Activated CD8-positive, alpha-beta memory T cell treated with anti-CD3 and anti-CD28 coated beads, Interleukin-2, amount 50 U/mL, for 24 hours (primary cell): Measurements from ENCODE around the gene SMS.
"Not testable (repeated sequence)": the region's sequence is repeated elsewhere in the genome, so short reads cannot be mapped to it uniquely, and the experiment has no call there.

Experiments used
- DNase-seq: peaks from one replicate; pipeline ENCODE4 v3.0.0-alpha.2; 2020; ENCODE audit errors: extremely low read depth

The SMS gene

DNA sequence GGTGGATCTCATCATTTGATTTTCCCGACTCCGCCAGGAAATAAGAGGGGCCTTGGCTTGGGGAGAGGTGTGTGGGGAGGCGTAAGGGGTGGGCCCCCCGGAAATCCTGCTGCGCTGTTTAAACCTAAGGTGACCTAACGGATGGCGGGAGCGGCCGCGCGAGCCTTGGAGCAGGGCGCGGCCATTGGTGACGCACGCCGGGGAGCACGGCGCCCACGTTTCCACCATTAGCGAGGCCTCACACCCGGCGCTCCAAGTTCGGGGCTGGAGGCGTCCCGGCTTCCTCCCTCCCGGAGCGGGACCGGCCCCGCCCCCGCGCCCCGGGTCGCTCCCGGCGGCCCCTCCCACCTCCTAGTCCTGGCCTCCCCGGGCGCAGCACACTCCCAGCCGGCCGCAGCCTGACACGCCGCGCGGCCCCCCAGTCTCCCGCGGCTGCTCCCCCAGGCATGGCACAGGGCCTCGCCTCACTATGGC is at the start of gene SMS:
TSS of gene SMS (plus strand) at position 354 of the 474 bp plus-strand sequence. CDS start at position 470, 116 bp downstream.
- no peak for DNase-seq

DNA sequence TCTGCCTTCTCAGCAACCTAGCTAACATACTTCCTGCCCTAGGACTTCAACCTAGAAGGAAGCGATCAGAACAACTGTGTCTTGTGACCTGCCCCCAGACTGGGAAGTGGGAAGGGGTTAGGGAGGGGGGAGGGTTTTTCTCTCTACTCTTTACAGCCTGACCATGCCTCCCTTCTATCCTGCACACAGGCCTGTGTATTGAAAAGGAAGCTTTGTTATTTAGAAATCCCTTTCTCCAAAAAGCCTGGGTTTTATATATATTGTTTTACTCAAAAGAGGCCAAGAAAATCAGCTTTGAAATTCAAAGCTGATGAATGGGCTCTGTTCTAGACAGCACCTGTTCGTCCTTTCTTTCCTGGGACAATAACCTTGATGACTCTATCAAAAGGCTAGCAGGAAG is 35.2 kb upstream of the SMS start:
- DNase-seq = no peak

DNA sequence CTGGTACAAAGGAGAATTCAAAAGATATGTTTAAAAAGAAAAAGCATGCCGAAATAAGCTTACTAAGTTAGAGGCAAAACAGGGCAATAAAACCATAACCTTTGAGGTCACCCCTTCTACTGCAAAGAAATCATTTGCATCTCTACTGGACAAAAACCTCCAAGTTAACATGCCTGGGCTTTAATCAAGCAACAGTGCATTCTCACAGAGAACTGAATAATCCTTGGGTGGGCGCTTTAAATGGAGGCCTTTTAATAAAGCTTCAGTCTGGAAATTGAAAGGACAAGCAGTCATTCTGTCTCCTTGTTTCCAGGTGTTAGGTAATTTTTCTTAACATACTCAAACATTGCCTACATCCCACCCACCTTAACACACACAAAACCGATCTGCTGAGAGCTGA is 34.6 kb upstream of the SMS start:
- no peak for DNase-seq

DNA sequence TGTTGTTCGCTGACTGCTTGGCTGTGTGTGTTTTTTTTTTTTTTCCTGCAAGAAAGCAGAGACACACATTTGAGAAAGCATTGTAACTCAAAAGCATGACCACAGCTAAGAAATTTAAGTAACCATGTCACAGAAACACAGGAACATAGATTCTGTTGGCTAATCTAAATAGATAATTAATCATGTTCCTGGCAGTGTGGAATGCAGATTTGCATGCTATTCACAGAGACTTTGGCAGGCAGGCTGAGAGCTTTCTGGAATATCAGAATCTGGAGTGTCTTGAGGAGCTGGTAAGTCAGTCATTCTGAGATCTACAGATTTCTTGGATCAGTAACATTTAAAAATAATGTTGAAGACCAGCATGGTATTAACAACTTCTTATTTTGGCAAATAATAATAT is 33.2 kb upstream of the SMS start:
- DNase-seq = no peak

DNA sequence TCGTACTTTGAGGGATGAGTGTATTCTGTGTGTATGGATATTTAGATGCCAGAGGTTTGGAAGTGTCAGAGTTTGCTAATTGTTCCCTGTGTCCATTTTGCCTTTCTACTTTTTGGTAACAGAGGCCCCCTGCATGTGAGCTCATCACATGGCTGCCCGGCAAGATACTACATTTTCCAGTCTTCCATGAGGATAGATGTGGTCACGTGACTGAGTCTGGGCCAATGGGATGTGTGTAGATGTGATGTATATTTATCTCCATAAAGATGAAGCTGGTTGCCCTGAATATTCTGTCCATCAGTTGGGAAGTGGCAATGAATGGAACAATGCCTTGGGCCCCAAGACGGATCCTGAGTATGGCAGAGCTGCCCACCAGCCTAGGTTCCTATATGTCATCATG is 29.0 kb upstream of the SMS start:
- DNase-seq = no peak

DNA sequence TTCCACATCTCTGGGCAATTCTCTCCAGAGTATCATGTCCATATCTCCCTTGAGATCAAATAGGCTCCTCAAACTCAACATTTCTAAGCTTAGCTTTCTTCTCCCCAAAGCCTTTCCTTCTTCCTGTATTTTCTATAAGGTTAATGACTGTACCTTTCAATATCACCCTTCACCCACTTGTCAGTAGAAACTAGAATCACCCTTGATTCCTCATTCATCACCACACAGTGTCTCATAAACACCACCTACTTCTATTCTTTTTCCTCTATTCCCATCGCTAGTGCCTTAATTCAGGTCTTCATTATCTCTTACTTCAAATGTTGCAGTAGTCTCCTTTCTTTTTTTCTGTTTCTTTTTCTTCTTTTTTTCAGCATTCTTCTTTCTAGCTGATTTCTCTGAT is 28.3 kb upstream of the SMS start:
- no peak for DNase-seq

DNA sequence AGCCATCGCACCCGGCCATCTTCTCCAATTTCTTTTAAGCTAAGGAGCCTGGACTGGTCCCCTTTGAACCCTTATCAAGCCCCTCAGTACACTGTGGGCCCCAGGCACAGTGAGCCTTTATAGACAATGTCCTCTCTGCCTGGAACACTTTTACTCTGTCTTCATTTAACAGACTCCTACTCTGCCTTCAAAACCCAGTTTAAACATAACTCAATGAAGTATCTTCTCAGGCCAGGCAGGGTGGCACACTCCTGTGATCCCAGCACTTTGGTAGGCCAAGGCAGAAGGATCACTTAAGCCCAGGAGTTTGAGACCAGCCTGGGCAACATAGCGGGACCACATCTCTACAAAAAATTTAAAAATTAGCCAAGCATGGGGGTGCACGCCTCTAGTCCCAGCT is 27.5 kb upstream of the SMS start:
- no peak for DNase-seq

DNA sequence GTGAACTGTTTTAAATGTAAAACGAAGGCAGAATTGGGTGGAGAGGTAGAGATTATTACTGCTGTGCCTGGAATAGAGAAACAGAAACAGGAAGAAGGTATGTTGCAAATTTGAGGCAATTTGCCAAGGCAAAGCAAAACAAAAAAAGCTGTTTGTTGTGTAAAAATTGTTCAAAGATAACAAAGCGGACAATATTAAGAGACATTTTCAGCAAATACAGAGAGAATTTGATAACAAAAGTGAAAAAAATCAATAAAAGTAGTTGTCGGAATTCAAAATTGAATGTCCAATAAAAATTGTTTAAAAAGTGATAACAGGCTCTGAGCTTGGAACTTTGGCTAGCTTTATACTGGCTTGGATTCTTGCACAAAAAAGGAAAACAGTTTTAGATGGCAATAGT is 14.4 kb upstream of the SMS start:
- DNase-seq = no peak

DNA sequence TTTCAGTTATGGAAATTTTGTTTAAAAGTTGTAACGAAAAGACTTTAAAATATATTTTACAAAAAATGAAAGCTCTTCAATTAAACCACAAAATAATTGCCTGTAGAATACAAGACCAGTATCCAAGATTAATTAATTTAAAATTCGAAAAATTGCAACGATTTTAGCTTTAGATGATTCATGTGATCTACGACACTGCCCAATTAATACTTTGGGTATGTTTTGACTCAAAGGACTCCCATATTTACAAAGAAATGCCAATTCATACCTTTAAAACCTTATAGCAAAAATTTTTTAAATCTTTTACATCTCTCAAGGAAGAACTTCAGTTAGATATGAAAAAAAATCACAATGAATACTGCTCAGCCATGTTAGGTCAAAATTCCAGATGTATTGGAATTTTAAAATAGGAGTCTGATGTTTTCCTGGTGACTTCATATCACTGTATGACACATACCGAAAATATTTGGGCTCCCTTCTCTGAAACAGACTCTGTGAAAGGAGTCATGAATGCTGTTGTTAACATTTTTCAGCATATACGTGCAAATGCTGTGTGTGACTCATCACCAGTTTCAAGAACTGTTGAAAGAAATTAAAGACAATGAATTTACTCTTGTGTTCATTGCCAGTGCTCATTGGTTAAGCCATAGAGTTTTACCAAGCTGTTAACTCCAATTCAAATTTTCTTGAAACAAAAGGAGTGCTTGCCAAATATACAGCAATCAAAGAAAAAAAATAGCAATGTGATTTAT is 13.8 kb upstream of the SMS start:
- DNase-seq = no peak

DNA sequence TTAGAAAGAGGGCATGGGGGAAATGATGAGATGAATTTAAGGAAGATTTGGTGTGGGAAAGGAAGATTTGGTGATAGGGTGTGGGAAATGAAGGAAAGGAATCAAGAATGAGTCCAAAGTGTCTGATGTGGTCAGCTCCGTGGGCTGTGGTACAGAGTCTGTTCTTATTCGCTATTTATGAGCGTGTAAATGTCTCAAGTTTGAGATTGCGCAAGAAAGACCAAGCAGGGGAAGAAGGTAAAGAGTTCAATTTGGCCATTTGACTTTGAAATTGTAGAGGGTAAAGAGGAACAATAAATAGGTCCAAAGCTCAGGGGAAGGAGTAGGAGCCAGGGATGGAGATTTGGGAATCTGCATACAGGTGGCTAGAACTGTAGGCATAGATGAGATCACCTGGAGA is 11.3 kb upstream of the SMS start:
- DNase-seq = no peak

DNA sequence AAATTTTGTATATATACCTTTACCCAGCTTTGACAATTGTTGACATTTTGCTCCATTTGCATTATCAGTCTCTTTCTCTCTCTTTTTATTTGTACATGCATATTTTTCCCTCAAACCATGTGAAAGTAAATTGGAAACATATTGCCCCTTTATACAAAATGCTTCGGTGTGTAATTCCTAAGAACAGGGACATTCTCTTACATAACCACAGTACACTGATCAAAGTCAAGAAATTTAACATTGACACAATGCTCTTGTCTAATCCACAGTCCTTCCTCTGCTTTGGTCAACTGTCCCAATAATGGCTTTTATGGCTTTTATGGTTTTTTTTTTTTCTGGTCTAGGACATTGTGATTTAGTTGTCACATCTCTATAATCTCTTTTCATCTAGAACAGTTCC is 9.5 kb upstream of the SMS start:
- DNase-seq = no peak

DNA sequence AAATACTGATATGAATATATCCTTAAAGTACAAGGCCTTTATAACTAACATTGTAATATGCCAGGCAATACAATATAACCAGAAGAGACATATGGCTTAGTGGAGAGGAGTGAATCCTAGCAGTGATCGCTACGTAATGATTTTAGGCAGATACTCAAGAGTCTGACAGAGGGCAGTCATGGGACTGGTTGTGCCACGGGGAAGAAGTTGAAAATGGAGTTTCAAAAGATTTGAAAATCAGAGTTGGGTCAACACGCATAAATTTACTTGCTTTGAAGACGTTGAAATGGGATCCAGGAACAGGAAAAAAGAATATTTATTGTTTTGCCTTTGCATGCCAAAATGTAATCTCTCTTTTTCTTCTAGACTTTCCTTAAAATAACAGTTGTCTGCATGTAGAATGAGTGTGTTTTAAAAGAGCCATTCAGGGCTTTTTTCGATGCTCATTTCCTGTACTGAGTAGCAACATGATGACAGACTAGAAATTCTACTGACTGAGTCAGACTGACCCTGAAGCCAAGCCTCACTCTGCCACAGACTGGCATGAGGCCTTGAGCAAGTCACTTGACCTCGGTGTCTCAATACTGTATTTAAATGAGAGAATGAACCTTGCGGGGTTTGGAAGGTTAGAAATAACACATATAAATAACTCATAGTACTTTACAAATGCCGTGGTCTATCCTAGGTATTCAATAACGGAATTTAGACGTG is 8.1 kb upstream of the SMS start:
- no peak for DNase-seq

DNA sequence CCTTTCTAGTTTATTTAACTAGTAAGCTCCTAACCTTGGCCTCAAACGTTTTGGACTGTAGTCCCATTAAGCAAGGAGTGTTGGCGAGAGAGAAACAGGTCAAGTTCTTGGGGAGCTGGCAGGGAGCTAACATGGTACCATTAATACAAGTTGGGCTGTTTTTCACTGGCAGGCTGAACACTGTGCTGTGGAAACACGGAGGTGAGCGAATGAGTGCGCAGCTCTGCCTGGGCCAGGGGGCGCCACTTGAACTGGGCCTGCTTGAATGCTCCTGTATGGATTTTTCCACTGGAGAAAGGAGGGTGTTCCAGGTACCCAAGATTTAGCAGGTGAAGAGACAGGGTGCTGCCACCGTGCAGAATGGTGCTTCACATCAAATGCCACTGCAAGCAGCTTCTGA is 7.4 kb upstream of the SMS start:
- DNase-seq = no peak

DNA sequence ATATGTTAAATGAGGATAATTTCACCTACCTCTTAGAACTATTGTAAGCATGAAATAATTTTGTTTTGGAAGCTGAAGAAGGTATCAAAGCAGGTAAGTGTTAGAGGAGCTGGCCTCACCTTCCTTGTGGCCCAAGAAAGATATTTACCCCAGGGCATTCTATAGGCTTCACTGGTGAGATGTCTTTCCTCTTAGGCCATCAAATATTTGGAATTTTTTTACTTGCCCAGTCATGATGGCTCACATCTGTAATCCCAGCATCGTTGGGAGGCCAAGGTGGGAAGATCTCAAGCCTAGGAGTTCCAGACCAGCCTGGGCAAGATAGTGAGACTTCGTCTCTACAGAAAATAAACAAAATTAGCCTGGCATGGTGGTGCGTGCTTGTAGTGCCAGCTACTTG is 6.1 kb upstream of the SMS start:
- no peak for DNase-seq

DNA sequence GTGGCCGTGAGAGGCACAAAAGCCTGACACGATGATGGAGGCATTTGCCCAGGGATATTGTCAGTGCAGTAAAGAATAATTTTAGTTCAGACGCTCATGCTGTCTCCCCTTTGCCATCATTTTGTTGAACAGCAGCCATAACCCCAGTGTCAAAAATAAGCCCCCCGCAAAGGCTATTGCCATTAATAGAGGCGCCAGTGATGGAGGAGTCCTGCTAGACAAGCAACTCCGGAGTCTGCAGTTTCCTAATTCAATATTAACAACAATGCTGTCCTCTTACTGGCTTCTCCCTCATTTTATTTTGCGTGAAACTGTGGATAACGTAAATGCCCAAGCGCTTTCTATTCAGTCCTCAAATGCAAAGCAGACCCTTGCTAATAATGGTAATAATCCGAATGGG is 603 bp upstream of the SMS start:
- no peak for DNase-seq

DNA sequence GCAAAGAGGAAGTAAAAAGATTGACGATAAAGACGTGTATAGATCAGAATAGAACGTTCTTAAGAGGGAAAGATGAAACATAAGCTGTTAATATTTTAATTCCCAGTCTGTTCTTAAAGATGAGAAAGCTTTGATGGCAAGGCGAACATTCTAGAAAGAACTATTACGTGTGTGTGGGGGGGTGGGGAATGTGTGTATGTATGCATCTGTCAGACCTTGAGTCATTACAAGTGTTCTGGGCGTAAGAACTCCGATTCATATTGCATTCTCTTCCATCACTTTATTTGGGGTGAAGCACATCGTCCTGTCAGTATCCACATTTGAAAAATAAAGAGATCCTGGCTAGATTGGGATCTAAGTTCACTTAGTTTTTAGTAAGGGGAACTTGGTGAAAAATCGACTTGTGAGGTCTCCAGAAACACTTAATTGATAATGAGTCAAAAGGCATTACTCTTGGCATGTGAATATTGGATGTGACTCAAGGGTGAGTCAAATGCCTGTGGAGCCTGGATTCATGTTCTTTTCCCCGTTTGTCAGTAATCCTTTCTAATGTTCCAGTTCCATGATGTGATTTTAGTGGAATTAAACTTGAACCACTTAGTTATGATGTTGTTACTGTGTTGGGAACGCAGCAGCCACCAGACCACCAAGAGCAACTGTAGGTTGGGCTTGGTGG is 3.1 kb downstream of the SMS start:
- no peak for DNase-seq

DNA sequence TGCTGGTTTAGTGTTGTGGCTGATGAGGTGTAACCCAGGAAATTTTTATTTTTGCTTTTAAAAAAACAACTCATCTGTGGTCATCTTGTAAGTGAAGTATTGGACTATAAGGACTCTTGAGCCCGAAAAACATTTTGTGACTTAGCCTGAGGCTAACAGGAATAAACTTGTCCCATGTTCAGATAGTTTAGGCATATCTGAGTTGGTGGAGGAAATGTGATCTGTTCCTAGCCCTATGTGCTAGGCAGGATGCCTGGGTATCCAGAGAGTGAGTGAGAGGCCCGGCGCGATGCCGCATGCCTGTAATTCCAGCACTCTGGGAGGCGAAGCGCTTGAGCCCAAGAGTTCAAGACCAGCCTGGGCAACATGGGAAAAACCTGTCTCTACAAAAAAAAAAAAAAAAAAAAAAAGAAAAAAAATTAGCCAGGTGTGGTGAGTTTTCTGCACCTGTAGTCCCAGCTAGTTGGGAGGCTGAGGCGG is 3.7 kb downstream of the SMS start:
- DNase-seq = no peak

DNA sequence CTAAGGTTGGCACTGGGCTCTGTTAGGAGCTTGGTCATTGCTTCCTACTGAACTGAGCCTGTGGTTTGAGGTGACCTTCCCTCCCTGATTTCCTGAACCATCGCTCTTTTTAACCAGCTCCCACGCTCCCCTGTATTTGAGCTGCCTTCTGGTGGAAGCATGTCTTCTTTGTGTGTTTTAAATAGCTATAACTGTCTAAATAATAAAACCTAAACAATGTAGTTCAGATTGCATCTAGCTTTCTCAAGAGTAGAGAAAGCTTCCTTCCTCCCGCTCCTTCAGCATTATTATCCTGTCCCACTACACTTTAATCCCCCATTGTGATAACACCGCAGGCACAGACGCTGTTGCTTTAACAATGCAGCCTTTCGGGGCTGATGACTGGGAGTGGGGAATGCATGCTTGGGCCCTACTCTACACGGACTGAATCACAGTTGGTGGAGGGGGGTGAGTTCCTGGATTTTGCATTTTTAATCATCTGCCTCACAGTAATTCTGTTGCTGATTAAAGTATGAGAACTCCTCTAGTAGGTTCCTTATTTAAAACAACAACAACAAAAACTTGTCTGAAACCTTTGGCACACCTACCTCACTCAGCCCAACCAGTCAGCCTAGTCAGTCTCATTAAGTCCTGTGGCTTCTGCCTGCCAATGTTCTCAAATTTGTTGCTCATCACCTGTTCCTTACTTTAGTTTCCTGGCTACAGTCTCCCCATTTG is 6.6 kb downstream of the SMS start:
- DNase-seq = no peak

DNA sequence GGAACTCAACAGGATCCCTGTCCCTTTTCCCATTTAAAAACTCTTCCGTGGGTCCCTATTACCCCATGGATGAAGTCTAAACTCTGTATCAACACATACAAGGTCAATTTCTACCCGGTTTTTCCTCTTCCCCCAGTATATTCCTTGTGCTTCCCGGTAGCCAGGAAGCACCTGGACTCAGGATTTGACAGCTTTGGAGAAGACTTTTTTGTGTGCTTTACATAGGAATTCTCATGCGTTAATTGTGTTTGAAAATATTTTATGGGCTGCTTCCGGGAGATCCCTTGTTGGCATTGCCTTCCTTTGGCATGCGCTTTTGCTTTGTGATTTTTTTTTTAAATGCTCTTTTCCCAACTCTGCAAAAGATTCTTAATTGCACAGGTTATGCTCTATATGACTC is 7.2 kb downstream of the SMS start:
- DNase-seq = no peak

DNA sequence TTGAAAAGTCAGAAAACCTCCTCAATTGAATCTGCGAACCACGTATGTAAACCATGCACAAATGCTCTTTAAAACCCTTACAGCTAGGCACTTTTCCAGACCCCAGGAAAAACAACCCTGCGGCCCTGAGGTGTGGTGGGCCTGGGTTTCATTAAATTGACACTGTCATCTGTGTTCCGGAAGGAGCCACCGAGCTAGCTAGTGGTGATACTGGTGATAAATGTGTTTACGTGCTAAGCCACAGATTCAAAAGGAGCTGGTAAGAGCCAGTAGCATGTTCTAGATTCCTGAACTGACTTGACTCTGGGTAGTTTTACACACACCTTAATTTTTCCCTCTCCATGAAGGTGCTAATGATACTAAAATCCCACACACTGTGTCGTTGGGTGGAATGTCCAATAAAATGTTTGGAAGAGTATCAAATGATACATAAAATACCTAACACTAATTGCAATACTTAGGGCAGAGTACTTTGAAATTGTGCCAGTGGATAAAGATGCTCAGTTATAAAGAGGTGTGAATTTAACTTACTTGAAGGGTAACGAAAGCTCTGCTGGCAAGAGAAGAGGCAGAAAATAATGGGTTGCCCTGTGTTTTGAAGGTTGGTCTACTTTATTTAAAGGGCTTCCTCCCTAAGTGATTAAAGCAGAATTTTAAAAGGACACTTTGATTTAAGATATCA is 8.5 kb downstream of the SMS start:
- DNase-seq = no peak

DNA sequence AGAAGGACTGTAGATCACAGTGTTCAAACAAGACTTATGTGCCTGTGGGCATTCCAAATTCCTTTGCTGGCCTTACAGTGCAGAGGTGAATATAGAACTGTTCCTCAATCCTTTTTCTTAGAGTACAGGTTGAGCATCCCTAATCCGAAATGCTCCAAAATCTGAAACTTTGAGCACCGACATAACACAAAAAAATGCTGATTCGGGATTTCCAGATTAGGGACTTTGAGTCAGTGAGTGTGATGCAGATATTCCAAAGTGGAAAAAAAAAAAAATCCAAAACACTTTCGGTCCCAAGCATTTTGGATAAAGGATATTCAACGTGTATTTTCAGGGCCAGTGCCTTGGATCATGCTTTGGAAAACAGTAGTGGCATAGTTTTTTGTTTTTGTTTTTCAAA is 9.2 kb downstream of the SMS start:
- DNase-seq = no peak

DNA sequence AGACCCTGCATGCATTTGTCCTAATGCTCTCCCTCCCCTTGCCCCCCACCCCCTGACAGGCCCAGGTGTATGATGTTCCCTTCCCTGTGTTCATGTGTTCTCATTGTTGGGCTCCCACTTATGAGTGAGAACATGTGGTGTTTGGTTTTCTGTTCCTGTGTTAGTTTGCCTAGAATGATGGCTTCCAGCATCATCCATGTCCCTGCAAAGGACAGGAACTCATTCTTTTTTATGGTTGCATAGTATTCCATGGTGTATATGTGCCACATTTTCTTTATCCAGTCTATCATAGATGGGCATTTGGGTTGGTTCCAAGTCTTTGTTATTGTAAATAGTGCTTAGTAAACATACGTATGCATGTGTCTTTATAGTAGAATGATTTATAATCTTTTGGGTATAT is 10.0 kb downstream of the SMS start:
- not testable (repeated sequence) for DNase-seq
